Stimulated activated CD8-positive, alpha-beta memory T cell treated with anti-CD3 and anti-CD28 coated beads, Interleukin-7, amount 100 ng/mL, for 4 hours (primary cell): ENCODE measurements around the gene PRRG3.

ENCODE experiments used
- DNase-seq, 2 donors: peaks; one replicate each; pipeline ENCODE4 v3.0.0-alpha.2; 2020; ENCODE audit warnings: low read depth in 2 of 2

PRRG3 gene

DNA sequence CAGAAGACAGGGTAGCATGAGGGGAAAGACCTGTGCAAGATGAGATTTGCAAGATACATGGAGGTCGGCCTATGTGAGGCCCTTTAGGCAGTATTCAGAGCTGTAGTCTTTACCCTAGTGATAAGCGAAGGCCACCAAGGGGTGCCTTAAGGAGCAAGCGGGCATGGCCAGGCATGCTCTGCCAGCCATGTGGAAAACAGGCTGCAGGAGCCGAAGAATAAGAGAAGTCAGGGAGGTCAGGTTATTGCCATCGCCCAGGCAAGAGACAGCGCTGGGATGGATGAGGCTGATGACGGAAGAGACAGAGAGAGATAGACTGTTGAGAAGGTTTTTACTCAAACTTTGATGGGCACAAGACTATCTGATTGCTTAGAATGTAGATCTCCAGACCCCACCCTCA is 13.6 kb downstream of the PRRG3 start:
- no peak for DNase-seq

DNA sequence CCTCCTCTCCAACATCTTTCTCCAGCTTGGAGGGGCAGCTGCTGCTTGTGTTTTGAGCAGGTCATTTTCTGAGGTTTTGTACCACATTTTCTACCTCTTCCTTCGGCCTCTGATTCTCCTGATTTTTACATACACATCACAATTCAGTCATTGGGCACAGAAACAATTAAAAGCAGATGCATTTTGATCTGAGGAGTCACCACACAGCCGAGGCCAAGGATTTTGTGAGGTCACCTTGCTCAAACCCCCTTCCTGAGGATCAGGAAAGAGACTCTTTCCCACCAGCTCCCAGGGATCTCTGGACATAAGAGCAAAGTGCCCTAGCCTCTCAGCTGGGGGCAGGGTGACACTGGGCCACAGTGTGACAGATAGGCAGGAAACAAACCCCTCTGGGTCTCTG is 15.2 kb downstream of the PRRG3 start:
- no peak for DNase-seq

DNA sequence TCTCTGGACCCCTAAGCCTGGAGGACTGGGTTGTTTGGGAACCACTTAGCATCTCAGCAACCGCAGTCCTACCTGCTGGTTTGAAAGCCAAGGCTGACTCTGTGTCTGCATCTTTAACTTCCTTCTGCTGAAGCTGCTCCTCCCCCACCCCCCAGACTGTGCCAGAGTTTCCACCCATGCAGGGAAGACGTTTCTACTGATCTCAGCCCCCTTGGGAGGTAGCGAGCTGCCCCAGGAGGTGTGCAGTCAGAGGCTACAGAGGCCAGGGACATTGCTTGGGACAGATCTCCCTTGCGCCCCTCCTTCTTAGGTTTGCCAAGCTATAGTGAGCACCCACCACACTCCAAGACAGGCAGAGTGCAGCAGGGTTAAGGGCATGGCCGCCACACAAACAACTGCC is 15.9 kb downstream of the PRRG3 start:
- DNase-seq, result no peak

DNA sequence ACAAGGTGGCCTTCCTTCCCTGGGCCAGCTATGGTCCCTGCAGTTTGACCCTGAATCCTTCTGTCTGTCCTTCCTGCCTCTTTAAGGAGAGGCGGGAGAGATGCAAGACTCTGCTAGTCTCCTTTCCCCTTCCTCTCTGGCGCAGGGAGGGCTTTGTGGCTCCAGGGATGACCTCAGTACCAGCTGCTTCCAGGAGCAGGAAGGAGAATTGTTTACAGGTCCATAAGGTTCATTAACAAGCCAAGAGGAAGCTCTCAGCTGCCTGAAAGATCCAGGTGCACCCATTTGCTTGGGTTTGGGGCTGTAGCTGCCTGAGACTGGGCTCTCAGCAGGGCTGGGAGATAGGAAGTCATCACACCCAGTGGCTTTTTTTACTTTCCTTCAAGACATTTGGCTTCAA is 16.5 kb downstream of the PRRG3 start:
- no peak for DNase-seq

DNA sequence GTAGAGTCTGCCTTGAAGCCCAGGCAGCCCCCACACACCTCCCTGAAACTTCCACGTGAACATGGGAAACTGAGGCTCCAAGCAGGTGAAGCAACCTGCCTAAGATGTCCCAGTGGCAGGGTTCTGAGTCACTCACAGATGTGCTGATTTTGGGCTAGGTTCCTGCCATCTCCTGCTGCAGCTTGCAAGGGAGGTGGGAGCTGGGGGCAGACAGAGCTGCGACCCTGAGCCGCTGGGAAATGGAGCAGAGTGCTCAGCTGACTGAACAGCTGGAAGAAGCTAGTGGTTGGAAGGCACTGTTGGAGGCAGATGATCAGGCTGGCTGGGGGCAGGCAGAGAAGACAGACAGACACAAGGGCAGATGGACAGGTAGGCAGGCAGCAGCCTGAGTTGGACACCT is 17.0 kb downstream of the PRRG3 start:
- DNase-seq, result no peak

DNA sequence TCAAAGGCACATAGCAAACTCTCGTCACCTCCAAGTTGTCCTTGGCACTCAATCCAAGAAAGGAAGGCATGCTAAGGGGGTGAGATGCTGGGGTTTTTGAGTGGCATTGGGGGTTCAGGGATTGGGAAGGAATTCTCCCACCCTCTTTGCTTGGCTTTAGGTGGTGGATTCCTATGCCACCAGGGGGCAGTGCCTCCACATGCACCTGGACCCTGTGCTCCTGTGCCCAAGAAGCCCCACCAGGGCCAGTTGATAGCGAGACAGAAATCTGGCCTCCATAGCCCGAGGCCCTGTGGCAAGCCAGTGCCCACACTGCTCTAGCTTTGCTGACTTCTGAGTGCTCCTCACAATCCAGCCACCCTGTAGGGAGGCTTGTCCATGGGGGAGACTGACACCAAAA is 18.6 kb downstream of the PRRG3 start:
- DNase-seq, result no peak

DNA sequence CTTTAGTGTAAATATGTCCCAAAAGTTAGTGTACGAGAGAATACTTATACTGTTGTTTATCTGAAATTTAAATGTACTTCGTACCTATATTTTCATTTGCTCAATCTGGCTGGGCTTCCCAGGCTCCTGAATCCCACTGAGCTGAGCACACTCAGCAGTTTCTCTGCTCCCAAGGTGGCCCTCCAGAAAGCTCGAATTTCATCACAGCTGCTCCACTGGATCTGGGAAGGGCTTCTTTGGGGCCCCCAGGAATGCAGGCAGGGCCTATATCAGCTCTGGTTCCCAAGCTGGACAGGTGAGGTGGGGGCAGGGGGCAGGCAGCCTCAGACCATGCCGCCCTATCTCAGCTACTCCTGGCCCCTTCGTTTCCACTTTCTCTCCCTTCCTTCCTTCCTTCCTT is 19.1 kb downstream of the PRRG3 start:
- DNase-seq, result no peak

DNA sequence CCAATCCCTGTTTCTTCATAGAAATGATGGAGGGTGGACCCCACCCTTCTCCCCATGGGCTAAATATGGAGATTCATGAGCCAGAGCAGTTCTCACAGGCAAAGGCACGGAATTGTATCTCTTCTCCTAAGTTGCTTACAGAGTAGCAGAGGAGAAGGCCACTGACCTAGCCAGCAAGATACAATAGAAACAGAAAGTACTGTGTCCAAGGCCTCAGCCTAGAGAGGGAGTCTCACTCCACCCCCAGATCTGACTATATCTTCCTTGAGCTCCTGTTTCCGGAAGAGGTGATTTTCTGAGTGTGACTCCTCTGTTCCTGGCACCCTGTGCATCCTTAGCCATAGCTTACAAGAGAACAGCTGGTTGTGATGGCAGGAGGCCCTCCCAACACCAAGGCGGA is 20.5 kb downstream of the PRRG3 start, which contains the start of gene FATE1:
FATE1 (plus strand) TSS at position 284 of the 400 bp plus-strand sequence; CDS start at position 369, 85 bp downstream.
- no peak for DNase-seq

DNA sequence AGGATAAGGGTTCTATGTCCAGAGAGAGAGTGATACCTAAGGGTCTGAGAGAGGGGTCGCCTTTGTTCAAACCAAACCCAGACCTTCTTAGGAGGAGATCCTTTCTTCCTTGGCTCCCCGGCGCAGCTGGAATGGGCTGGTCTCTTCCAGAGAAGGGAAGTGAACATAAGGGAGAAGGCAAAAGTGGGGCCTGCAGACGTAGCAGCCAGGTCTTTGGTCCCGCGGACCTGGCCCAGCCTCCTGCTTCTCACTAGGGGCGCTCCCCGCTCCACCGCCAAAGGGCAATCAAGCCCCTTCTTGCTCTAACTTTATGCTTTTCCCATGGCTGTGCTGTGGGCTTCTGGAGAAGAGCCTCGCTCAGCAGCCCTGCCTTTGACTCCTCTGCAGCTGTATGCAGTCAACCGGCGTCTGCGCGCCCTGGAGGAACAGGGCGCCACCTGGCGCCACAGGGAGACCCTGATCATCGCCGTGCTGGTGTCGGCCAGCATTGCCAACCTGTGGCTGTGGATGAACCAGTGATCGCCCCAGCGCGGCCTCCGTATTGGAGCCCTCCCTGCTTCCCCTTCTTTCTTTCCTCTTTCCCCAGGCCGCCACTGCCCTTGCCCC is 27.1 kb downstream of the PRRG3 start:
- no peak for DNase-seq

DNA sequence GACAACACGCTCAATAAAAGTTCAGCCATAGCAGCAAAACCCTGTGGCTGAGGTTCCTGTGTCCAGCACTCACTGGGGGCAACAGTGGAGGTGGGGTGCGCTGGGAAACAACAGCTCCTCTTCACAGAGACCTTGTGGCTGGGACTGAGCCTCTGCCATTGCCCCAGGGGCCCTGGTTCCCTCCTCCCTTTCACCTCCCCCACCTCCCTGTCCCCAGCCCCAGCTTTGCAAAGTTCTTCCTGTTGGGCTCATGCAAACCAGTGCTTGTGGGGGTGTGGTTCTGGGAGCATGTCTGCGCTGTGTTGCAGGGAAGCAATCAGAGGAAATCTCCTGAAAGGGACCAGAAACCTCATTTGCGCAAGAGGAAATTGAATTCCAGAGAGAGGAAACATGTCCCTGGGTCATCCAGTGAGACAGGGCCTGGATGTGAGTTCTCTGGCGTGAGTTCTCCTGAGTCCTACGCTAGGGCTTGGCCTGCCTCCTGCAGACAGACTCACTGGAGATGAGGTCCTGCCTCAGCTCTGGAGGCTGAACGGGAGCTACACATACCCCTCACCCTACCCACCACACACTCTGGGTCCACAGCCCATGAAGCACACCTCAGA is 28.0 kb downstream of the PRRG3 start:
- no peak for DNase-seq

DNA sequence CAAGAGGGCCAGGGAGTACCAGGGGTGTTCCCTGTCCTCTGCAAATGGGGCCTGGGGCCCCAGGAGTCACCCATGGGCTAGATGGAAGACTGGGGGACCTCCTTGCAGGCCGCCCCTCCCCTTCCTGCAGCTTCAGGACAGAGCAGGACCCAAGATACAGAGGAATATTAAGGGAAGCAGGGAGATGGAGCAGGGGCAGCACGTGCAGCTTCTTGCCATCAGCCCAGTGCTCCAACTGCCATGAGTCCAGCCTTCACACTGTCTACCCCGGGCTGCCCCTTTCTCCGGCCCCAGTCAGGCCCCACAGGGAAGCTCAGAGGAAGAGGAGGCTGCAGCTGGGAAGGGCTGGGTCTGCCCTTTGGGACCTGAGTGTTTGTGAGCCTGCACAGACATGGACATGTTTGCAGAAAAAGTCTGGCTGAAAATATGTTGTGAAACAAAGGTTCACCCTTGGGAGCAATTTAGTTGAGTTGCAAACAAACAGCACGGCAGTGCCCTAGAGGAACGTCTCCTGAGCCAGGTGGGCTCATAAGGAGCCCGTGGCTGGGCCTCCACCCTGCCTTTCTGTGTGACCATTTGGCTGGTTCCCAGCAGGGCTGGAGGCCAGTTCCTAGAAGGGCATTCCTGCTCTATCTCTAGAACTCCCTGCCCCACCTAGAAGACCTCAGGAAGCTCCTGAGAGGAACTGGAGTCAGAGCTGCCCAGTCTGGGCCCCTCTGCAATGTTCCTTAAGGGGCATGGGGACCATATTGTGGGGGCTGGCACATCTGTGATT is 29.5 kb downstream of the PRRG3 start:
- no peak for DNase-seq

DNA sequence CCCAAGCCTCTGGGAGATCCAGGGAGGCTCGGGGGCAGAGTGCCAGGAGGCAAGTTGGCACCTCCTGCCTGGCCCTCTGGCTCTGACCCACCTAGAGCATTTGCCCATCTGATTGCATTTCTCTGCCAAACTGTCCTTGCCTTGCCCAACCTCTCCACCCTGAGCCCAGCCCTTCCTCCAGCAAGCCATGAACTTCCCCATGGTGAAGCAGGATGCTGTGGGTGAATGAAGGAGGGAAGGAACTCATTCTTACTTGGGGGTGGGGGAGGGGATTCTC is 30.0 kb downstream of the PRRG3 start:
- DNase-seq, result no peak

DNA sequence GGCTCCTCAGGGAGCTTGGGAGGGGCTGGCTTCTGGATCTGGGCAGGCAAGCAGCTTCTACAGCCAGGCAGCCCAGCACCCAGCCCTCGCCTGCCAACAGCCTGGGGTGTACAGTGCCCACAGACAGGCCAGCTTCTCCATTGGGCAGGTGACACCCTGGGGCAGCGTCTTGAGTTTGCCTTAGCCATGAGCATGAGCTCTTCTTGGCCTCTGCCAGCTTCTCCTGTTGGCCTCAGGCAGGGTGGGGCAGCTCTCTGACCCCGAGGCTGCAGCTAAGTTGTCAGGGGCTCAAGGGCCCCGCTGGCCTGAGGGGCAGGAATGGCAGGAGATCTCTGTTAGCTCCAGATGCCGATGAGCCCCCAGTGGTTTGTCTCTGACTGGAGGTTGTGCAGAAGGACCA is 31.5 kb downstream of the PRRG3 start:
- DNase-seq, result no peak

GRCh38 chrX:151727346-151727745 is 32.1 kb downstream of the PRRG3 start:
- no peak for DNase-seq

GRCh38 chrX:151729056-151729725 is 33.9 kb downstream of the PRRG3 start:
- no peak for DNase-seq

GRCh38 chrX:151734446-151734845 is 39.2 kb downstream of the PRRG3 start, which contains the start of gene CNGA2:
Gene CNGA2 (plus strand): TSS chrX:151734746. CDS start chrX:151738484, 3,738 bp downstream.
- DNase-seq, result no peak

DNA sequence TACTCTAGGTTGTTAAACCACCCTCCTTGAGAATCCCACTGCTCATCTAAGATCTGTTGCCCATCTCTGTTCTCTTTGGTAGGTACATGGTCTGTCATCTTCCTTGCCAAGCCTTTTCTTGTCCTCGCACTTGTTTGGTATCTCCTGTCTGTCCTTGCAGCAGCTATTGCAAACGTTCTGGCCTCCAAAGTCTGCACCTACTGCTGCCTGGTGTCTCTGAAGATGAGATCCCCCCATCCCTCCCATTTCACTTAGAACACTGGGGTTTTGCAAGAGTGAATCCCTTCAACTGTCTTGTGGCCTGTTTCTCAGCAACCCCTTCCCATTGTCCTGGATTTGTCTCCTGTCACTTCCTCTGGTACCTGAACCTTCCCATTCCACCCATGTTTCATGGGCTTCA is 40.0 kb downstream of the PRRG3 start:
- no peak for DNase-seq

DNA sequence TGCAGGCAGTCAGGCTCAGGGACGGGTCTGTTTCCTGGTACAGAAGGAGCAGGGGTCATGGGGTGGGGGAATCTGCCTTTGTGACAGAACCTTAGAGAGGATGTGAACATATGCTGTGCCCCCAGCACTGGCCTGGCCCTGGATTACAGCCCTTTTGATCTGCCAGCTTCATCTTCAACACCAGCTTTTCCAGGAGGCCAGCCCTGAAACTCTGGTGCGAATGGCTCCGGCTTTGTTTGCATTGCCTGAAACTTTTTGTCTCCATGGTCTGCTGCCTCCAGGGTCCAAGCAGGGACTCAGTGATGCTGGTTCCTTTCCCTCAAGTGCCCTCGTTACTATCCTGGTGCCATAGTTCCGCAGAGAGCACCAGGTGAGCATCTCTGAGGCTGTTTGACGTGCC is 41.4 kb downstream of the PRRG3 start:
- DNase-seq, result no peak

DNA sequence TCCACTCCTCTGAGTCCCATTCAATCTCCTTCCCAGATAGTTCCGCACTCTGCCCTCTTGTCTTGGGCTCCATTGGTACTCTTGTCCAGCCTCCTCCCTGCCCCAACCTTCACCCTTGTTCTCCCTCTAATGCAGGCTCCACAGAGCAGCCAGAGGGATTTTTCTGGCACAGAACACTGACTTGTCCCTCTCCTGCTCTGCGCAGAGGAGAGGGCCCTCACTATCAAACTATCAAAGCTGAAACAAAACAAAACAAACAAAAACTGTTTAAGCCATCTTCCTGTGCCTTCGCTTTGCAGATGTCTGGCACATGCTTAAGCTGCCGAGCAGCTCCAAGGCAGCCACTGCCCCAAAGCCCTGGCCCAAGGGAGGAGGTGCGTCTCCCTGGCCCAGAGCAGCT is 42.2 kb downstream of the PRRG3 start:
- no peak for DNase-seq

DNA sequence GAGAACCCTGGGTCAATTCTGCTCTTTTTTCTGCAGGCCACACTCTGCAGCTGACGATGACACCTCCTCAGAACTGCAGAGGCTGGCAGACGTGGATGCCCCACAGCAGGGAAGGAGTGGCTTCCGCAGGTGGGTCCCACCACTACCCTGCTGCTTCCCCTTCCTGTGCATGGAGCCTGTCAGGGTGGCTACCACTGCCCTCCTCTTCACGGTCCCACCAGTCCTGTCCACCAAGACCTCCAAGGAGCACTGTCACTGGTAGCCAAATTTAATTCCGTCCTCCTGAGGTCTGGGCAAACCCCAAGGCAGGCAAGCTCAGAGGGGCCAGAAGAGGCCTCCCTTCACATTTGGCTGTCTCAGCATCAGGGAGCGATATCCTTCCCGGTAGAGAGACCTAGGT is 43.5 kb downstream of the PRRG3 start:
- no peak for DNase-seq

GRCh38 chrX:151741606-151742005 is 46.3 kb downstream of the PRRG3 start:
- DNase-seq, result no peak

DNA sequence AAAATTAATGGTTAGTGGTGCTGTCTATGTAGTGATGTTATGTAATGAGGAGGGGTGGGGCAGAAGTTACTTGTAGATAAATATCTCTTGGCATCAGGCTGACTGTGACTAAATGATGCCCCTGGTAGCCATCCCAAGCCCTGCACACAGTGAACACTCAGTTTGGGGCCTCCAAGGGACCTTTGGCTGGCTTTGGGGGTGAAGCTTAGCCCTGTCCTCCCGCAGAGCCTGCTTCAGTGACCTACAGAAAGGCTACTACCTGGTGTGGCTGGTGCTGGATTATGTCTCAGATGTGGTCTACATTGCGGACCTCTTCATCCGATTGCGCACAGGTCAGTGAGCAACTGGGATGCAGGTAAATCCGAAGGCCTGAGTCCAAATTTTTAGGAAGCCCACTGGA is 47.1 kb downstream of the PRRG3 start:
- no peak for DNase-seq
